Sigmoid colon (tissue), 7 donors: ENCODE results near the gene WDR37. TPM values are rescaled to one million over a fixed set of nuclear protein-coding genes. Genes with fewer than 3 reads are reported as not detected.
A peak's percentile ranks its signal among the peaks of the same experiment; 100 is the strongest.

Experiments used
- DNase-seq: peaks from one replicate; pipeline ENCODE4 v3.0.0-alpha.2; 2019
- H3K27ac ChIP-seq, 4 donors: fragments of 200-600 bp; sonication (generic); one replicate each; pipeline ENCODE4 v1.5.1; 2016 to 2019; ENCODE audit warnings: mild to moderate bottlenecking in 1 of 4
- H3K27me3 ChIP-seq, 3 donors: fragments of 200-600 bp; sonication (generic); one replicate each; pipeline ENCODE4 v1.5.1; 2019; ENCODE audit warnings: mild to moderate bottlenecking in 1 of 3
- H3K36me3 ChIP-seq, 4 donors: fragments of 200-600 bp; sonication (generic); one replicate each; pipeline ENCODE4 v1.5.1; 2016 to 2019
- H3K4me1 ChIP-seq, 4 donors: fragments of 200-600 bp; sonication (generic); one replicate each; pipeline ENCODE4 v1.5.1; 2017 to 2019
- H3K4me3 ChIP-seq, 4 donors: fragments of 200-600 bp; sonication (generic); one replicate each; pipeline ENCODE4 v1.5.1; 2017 to 2019; ENCODE audit warnings: mild to moderate bottlenecking in 2 of 4, moderate library complexity in 1 of 4
- H3K9me3 ChIP-seq, 4 donors: fragments of 200-600 bp in 3 of 4; sonication (generic) in 3 of 4; one replicate each; pipeline versions ENCODE4 v1.5.1 to v1.6.1; 2013 to 2019
- CTCF ChIP-seq, 4 experiments: fragments of 450-650 bp in 3 of 4; fragments of 200-600 bp in 1 of 4; IDR thresholded peaks; one replicate each; pipeline ENCODE4 v1.5.1; 2016 to 2019; ENCODE audit warnings: antibody characterized with exemption in 4 of 4, mild to moderate bottlenecking in 3 of 4, moderate library complexity in 2 of 4
- EP300 ChIP-seq, 4 donors: sonication (generic); formaldehyde crosslinking; IDR thresholded peaks; one replicate each; pipeline ENCODE4 v1.6.1; 2017; ENCODE audit warnings: antibody characterized with exemption in 4 of 4
- POLR2A ChIP-seq, 2 donors: fragments of 450-650 bp; IDR thresholded peaks; one replicate each; pipeline ENCODE4 v1.6.1; 2016; ENCODE audit warnings: antibody characterized with exemption in 2 of 2, mild to moderate bottlenecking in 2 of 2, moderate library complexity in 2 of 2
- POLR2AphosphoS5 ChIP-seq, 4 donors: sonication (generic); formaldehyde crosslinking; IDR thresholded peaks; one replicate each; pipeline ENCODE4 v1.6.1; 2017; ENCODE audit warnings: antibody characterized with exemption in 4 of 4
- WGBS, 2 donors: extraction: QIAGEN DNeasy Blood & Tissue Kit; methylation state at CpG; one replicate each; pipeline ENCODE4 v1.1.7; 2013; 5-methylcytosine and 5-hydroxymethylcytosine counted together
- intact Hi-C: fragments of 100-400 bp; cut with DNase I; formaldehyde crosslinking; loops from one replicate; pipeline ENCODE4 v1.15.1; 2023
- polyA plus RNA-seq, 3 donors: library from polyadenylated mRNA; stranded (reverse); fragments of 200-250 nt; gene quantifications; one replicate each; pipeline ENCODE4 v1.2.3, GENCODE V29; 2013
- total RNA-seq, 4 donors: library from RNA; depleted of rRNA; stranded (reverse); fragments of >200 nt; gene quantifications; one replicate each; pipeline ENCODE4 v1.1.0, GENCODE V29; 2016
- donor health status: healthy with polysubstance abuse.
- donor health status: Bipolar disorder and iron deficiency.
- donor health status: healthy.

Gene WDR37
- total and polyA plus RNA-seq, 7 donors, result 5.4 to 25.5 (median 10.6) TPM

GRCh38 chr10:1142596-1142995, 86.4 kb downstream of the WDR37 start:
- Histone ChIP-seq H3K4me3 (no peak overlapping the region), H3K4me1 (no peaks in the 10 kb centered on the region), H3K36me3 (no peaks in the 10 kb centered on the region), H3K27ac (no peak overlapping the region), H3K9me3 (peaks cover 0 to 6% (median 3%) of the 10 kb centered on the region in 4 donors), H3K27me3 (no peaks in the 10 kb centered on the region)
- 57 to 60% methylated on average over 3 of the region's 3 CpGs for WGBS, 2 donors
- no peak for TF ChIP-seq EP300 (IDR thresholded peaks at IDR 0.05)
- no peak for TF ChIP-seq POLR2A (IDR thresholded peaks at IDR 0.05)
- TF ChIP-seq POLR2AphosphoS5 (IDR thresholded peaks at IDR 0.05), result no peak
- no peak for TF ChIP-seq CTCF (IDR thresholded peaks at IDR 0.05)
- intact Hi-C loops, result no loop called here
- no peak for DNase-seq

GRCh38 chr10:1147810-1148209, 91.6 kb downstream of the WDR37 start:
- no peaks in the 10 kb centered on the region for H3K4me1 ChIP-seq
- intact Hi-C loops, result no loop called here
- 64 to 77% methylated on average over 5 of the region's 5 CpGs for WGBS, 2 donors
- DNase-seq, result no peak
- peaks cover 0 to 6% (median 0%) of the 10 kb centered on the region in 4 donors for H3K9me3 ChIP-seq
- H3K4me3 ChIP-seq, result no peak overlapping the region
- H3K27me3 ChIP-seq, result no peaks in the 10 kb centered on the region
- H3K27ac ChIP-seq, result no peak overlapping the region
- TF ChIP-seq CTCF (IDR thresholded peaks at IDR 0.05), result no peak
- no peak for TF ChIP-seq POLR2A (IDR thresholded peaks at IDR 0.05)
- no peak for TF ChIP-seq EP300 (IDR thresholded peaks at IDR 0.05)
- no peak for TF ChIP-seq POLR2AphosphoS5 (IDR thresholded peaks at IDR 0.05)
- H3K36me3 ChIP-seq, result no peaks in the 10 kb centered on the region

GRCh38 chr10:1148855-1149605, 92.8 kb downstream of the WDR37 start:
- intact Hi-C loops, result no loop called here
- WGBS, 2 donors, result 93 to 95% methylated on average over 17 of the region's 17 CpGs
- Histone ChIP-seq H3K4me3 (no peak overlapping the region), H3K27ac (no peak overlapping the region), H3K36me3 (no peaks in the 10 kb centered on the region), H3K4me1 (no peaks in the 10 kb centered on the region), H3K27me3 (no peaks in the 10 kb centered on the region), H3K9me3 (peaks cover 0 to 6% (median 0%) of the 10 kb centered on the region in 4 donors)
- no peak for DNase-seq
- no peak for TF ChIP-seq EP300 (IDR thresholded peaks at IDR 0.05)

- TF ChIP-seq POLR2AphosphoS5 (IDR thresholded peaks at IDR 0.05) (no peak), CTCF (IDR thresholded peaks at IDR 0.05) (no peak), POLR2A (IDR thresholded peaks at IDR 0.05) (no peak), EP300 (IDR thresholded peaks at IDR 0.05) (no peak)
- no peaks in the 10 kb centered on the region for H3K36me3 ChIP-seq
- no peaks in the 10 kb centered on the region for H3K4me1 ChIP-seq
- H3K27me3 ChIP-seq, result no peaks in the 10 kb centered on the region
- 53 to 74% methylated on average over 23 of the region's 23 CpGs for WGBS, 2 donors
- peaks cover 0 to 6% (median 0%) of the 10 kb centered on the region in 4 donors for H3K9me3 ChIP-seq
- peak; percentile 45 for DNase-seq
- no peak overlapping the region for H3K27ac ChIP-seq
- H3K4me3 ChIP-seq, result no peak overlapping the region
- intact Hi-C loops, result no loop called here
Measured at GRCh38 chr10:1149793-1150637, 93.8 kb downstream of the WDR37 start.

- Histone ChIP-seq H3K27ac (no peak overlapping the region), H3K27me3 (no peaks in the 10 kb centered on the region), H3K4me1 (no peaks in the 10 kb centered on the region), H3K36me3 (no peaks in the 10 kb centered on the region), H3K4me3 (no peak overlapping the region), H3K9me3 (peaks cover 0 to 6% (median 0%) of the 10 kb centered on the region in 4 donors)
- TF ChIP-seq CTCF (IDR thresholded peaks at IDR 0.05), result no peak
- no peak for TF ChIP-seq POLR2A (IDR thresholded peaks at IDR 0.05)
- no peak for TF ChIP-seq POLR2AphosphoS5 (IDR thresholded peaks at IDR 0.05)
- TF ChIP-seq EP300 (IDR thresholded peaks at IDR 0.05), result no peak
- intact Hi-C loops, result no loop called here
- 85 to 87% methylated on average over 13 of the region's 13 CpGs for WGBS, 2 donors
- peak; percentile 35 for DNase-seq
Measured at GRCh38 chr10:1150638-1150955, 94.4 kb downstream of the WDR37 start.
